Skeletal muscle cell (primary cell): Measurements from ENCODE around the gene CD79A.
"Not testable (repeated sequence)": the region's sequence is repeated elsewhere in the genome, so short reads cannot be mapped to it uniquely, and the experiment has no call there.

Experiments
- DNase-seq: peaks from one replicate; pipeline ENCODE4 v3.0.0-alpha.2; 2010; ENCODE audit warnings: low read depth
- H3K4me3 ChIP-seq: 2 replicates; pipeline ENCODE4 v1.5.1; 2011; ENCODE audit warnings: low read depth, mild to moderate bottlenecking, control low read depth, low read length, moderate library complexity

CD79A gene

GRCh38 chr19:41902594-41902993, 25.5 kb downstream of the CD79A start:
- DNase-seq, result no peak
- no peak overlapping the region for H3K4me3 ChIP-seq

DNA sequence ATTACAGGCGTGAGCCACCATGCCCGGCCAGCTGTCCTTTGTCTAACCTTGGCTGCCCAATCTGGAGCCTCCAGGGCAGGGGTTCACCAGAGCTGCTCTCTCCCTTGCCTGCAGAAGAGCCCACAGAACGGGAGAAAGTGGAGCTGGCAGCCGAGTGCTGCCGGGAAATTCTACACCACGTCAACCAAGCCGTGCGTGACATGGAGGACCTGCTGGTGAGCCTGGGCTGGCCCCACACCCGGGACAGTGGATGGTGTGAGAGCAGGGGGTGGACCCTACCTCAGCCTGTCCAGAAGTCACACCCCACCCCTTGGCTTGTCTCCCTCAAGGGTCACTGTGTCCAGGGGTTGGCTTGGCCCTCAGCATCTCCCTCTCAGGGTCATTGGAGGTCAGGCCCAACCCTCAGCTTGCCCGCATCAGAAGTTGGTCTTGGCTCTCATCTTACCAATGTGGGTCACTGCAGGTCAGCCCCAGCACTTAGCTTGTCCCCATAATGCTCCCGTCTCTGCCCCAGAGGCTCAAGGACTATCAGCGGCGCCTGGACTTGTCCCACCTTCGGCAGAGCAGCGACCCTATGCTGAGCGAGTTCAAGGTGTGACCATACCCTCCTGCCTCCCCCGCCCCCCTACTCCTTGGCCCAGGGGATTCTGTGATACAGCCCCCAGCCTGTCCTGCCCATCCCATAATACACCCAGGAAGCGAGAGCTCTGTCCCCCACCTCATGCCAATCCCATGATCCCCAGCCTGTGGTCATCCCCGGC, 26.3 kb downstream of the CD79A start:
- no peak for DNase-seq
- no peak overlapping the region for H3K4me3 ChIP-seq

- no peak overlapping the region for H3K4me3 ChIP-seq
- no peak for DNase-seq
Measured at GRCh38 chr19:41904118-41904870, 27.2 kb downstream of the CD79A start.

DNA sequence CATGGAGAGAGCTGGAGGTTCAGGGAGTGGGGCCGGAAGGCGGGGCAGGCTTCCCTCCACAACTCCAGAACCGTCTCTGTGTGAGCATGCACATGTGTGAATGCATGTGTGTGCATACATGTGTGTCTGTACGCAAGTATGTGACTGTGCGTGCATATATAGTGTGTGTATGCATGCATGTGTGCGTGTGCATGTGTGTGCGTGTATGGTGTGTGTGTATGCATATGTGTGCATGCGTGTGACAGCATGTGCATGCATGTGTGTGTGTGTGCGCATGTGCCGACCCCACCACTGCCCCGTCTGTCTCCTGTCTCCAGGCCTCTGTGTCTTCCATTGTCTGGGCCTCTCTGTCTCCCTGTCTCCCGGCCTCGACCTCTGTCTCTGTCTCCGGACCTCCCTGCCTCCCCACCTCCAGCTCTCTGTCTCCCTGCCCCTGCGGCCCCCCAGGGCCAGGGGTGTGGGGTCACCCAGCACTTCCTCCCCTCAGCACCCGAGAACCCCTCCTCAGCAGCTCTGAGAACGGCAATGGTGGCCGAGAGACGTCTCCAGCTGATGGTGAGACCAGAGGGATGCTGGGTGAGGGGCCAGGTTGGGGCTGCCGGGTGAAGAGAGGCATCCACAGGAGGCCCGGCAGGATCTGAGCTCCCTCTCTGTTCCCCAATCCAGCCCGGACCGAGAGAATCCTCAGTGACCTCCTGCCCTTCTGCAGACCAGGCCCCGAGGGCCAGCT, 28.4 kb downstream of the CD79A start:
- no peak overlapping the region for H3K4me3 ChIP-seq
- DNase-seq, result no peak

- no peak for DNase-seq
Measured at GRCh38 chr19:41906271-41906670, 29.2 kb downstream of the CD79A start.

DNA sequence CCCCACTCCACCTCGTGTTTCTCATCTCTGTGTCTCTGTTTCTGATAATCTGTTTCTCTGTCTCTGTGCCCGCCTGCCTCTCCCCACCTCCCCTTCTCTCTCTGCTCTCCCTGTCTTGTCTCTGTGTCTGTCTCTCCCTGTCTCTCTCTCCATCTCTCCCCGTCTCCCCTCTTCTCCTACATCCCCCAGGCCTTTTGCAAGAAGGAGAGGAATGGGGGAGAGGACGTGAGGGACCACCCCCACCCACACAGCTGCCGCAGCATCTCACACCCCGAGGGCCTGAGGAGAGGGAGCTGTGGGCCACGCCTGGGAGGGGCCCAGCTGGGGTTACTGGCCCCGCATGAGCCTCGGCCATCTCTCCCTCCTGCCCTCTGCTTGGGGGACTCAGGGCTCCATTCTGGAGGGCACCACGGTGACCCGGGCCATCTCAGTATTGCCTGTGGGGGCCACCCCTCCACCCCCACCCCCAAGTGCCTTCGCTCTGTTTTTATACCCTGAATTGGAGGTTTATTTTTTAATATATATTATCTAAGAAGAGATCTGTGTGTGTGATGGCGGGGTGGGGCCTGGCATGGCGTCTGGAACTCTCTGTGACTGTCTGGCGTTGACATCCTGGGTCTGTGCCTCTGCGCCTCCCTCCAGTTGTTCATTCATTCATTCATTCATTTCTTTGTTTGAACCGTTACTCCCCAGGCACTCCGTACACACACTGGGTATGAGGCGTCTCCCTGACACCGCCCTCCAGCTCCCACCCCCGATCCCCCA, 30.0 kb downstream of the CD79A start:
- no peak for DNase-seq
- H3K4me3 ChIP-seq, result no peak overlapping the region

More at GRCh38 chr19:41906271-41906670, 29.2 kb downstream of the CD79A start:
- H3K4me3 ChIP-seq, result no peak overlapping the region

DNA sequence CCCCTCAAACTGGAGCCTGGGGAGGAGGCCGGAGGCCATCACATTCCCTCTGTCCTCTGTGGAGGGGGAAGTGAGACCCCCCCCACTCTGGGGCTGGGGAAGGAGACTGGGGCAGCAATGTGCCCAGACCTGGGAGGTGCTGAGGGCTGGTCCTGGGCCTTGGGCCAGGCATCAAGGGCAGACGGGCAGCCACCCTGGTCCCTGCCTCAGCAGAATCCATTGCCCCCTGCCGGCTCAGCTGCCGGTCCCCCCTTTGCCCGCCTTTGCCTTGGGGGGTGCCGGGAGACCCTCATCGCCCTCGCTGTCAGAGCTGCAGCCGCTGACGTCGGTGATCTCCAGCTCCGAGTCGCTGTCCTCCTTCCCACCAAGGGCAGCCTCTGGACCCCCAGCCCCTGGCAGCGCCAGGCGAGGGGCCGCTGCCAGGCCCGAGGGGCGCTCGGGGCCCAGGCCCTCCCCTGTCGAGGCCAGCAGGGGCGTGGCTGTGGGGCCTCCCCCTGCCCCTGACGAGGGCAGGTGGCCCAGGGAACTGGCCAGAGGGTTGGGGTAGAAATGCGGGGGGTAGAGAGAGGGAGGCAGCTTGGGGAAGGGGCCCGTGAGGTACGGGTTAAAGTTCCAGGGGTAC, 31.0 kb downstream of the CD79A start:
- DNase-seq, result no peak
- H3K4me3 ChIP-seq, result no peak overlapping the region

GRCh38 chr19:41908724-41909464, 31.8 kb downstream of the CD79A start:
- no peak for DNase-seq
- no peak overlapping the region for H3K4me3 ChIP-seq

DNA sequence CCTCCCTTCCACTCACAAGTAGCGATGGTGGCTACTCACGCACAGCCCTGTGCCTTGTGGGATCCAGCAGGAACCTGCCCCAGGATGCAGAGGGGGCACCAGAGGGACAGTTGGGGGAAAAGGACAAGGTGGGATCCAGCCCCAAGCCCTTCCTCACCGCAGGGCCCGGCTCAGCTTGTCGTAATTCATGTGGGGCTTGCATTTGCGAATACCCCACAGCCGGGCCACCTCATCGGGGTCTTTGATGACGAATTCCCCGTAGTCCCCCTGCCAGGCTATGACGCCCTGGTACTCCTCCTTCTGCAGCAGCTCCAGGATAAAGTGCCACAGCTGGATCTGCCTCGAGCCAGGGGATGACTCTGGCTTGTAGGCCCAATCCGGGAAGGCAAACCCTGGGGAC, 32.6 kb downstream of the CD79A start:
- no peak overlapping the region for H3K4me3 ChIP-seq
- no peak for DNase-seq

- H3K4me3 ChIP-seq, result no peak overlapping the region
- DNase-seq, result no peak
Measured at GRCh38 chr19:41910240-41910991, 33.3 kb downstream of the CD79A start.

GRCh38 chr19:41910992-41911888, 34.2 kb downstream of the CD79A start:
- no peak overlapping the region for H3K4me3 ChIP-seq
- DNase-seq, result no peak

DNA sequence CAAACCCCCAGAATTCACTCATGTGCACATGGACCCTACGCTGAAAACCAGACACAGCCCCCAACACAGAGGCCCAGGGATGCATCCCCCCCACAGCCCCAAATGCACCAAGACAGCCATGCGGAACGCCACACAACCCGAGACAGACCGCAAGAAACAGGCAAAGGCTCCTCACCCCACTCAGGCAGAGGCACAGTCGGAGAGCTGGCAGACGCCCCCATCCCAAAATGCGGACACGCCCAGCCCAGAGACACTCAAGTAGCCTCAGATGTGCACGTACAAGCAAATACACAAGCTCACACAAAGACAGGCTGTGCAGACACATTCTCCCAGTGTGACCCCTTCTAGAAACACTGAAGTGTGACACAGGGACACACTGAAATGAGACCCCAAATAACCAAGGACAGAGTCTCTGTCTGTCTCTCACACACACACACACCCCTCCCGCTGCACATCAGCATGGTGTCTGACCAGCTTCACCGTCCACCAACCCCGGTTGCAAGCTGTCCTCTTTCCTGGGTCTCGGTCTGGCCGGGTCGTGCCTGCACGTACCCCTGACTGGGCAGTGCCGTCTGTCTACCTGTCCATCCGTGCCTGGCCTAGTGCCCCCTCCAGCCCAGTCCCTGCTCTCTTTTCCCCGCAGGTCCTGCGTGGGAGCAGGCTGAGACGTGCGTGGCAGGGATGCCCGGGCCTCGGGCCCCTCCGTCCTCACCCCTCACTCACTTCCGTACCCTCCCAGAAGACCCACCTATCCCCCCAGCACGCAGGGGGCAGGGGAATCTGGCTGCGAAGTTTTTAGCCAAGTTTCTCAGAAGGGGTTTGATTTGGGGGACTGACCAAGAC, 35.0 kb downstream of the CD79A start:
- no peak overlapping the region for H3K4me3 ChIP-seq
- DNase-seq, result no peak

GRCh38 chr19:41912899-41913537, 35.9 kb downstream of the CD79A start:
- no peak for DNase-seq
- no peak overlapping the region for H3K4me3 ChIP-seq

DNA sequence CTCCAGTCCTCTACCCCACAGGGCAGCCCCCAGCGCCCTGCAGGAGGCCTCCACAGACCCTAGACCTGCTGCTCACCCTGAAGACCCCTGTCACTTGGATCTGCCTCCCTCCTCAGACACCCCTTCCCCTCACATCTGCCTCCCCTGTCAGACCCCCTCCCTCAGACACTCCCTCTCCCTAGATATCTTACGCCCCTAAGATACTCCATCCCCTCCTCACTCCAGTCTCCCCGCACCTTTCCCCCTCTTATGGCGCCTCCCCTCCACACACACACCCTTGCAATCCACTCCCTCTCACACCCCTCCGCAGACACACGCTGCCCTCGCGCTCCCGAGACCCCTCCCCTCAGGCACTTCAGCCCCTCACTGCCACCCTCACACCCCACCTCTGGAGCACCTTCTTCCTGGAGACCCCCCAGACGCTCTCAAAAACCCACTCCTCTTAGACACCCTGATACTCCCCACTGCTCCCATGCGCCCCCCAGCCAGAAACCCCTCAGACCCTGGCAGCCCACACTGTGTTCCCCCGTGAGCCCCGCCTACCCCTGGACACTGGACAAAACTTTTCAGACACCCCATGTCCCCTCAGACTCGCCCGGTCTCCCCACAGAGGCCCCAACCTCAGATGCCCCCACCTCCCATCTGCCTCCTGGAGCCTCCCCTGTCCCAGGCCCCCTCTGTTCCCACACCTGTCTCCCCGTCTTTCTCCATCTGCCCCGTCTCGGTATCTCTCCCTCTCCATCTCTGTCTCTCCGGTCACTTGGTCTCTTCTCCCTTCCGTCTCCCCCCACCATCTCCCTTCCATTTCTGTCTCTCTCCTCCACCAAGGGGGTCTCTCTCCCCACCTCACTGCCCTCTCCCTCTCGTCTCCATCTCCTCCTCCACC, 36.7 kb downstream of the CD79A start:
- H3K4me3 ChIP-seq, result no peak overlapping the region
- no peak for DNase-seq

DNA sequence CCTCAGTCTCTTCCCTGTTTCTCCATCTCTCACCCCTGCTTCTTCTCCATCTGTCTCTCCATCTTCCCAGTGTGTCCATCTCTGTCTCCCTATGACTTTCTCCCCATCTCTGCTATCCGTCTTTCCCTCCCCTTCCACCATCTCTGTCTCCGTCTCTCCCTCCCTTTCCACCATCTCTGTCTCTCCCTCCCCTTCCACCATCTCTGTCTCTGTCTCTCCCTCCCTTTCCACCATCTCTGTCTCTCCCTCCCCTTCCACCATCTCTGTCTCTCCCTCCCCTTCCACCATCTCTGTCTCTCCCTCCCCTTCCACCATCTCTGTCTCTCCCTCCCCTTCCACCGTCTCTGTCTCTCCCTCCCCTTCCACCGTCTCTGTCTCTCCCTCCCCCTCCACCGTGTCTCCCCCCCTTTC, 37.4 kb downstream of the CD79A start:
- DNase-seq, result not testable (repeated sequence)

More for the DNA sequence above, 37.4 kb downstream of the CD79A start:
- H3K4me3 ChIP-seq, result not testable (repeated sequence)
